Measurements from ENCODE around the gene LIPH. TPM values are rescaled to one million over a fixed set of nuclear protein-coding genes. Genes with fewer than 3 reads are reported as not detected.

The LIPH gene
- total RNA-seq, result 1 to 10 TPM in 1 of 9 donors, under 1 TPM in 8; 0.09 to 1.4 (median 0.48) TPM
- polyA plus RNA-seq, result under 1 TPM; 0.04 to 0.08 TPM
- long read RNA-seq, donor 1, result 0 reads
- long read RNA-seq, donor 2, full-length matches to known transcripts, result 1 of 1 reads
- long read RNA-seq, donor 2, partial matches to known transcripts, result 0 of 1 reads
- long read RNA-seq, donor 2, other reads (novel, unspliced or antisense), result 0 of 1 reads
- long read RNA-seq, donor 3, result 0 reads

DNA sequence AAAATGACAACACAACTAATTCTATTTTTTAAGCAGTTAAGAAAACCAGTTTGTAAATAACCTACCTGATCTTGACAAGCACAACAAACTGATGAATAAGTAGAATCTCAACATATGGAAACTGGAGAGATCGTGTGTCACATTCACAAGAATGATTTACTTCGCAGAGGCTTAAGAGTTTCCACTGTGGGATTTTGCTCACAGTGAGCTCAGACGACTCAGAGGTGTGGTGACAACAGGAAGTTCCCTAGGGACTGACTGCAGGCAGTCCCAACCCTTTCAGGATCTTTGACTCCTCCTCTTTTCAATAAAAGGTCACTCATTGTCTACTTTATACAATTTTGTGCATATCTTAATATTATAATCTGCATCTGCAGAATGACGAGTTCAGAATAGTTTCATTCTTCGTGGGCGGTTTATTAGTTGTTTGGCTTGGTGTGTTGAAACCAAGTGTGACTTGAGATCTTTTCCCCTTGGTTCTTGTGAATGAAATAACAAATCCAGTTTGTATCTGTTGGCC, at the start of gene LIPH:
Gene LIPH, minus strand, starts transcription at position 231 of the 520 bp plus-strand sequence. Its CDS starts 117 bp downstream, at position 114.
- Histone ChIP-seq H3K27ac (peak within 1 kb of the TSS in 1 of 12 donors; percentile 51), H3K36me3 (no peaks in the 10 kb centered on the region), H3K4me3 (peak within 1 kb of the TSS in 6 of 12 donors; percentile 11 to 37 (median 32)), H3K27me3 (no peaks in the 10 kb centered on the region), H3K4me1 (peaks cover 0 to 7% (median 0%) of the 10 kb centered on the region in 12 donors), H3K9me3 (no peaks in the 10 kb centered on the region)
- intact Hi-C loops (cut with DNase I), result loop anchor here in 3 of 10 donors (10.0 kb wide), 2 partner anchors 188 to 198 kb away; partner anchors contain the start of gene MAP3K13 (in 1 of the 3)
- no peak for TF ChIP-seq POLR2A (IDR thresholded peaks at IDR 0.05)
- TF ChIP-seq, protein P1, sequence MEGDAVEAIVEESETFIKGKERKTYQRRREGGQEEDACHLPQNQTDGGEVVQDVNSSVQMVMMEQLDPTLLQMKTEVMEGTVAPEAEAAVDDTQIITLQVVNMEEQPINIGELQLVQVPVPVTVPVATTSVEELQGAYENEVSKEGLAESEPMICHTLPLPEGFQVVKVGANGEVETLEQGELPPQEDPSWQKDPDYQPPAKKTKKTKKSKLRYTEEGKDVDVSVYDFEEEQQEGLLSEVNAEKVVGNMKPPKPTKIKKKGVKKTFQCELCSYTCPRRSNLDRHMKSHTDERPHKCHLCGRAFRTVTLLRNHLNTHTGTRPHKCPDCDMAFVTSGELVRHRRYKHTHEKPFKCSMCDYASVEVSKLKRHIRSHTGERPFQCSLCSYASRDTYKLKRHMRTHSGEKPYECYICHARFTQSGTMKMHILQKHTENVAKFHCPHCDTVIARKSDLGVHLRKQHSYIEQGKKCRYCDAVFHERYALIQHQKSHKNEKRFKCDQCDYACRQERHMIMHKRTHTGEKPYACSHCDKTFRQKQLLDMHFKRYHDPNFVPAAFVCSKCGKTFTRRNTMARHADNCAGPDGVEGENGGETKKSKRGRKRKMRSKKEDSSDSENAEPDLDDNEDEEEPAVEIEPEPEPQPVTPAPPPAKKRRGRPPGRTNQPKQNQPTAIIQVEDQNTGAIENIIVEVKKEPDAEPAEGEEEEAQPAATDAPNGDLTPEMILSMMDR (IDR thresholded peaks at IDR 0.05), result no peak
- ATAC-seq (no peak), DNase-seq (no peak)
- 36 to 46% (median 41%) methylated on average over 6 of the region's 6 CpGs for WGBS, 4 donors

DNA sequence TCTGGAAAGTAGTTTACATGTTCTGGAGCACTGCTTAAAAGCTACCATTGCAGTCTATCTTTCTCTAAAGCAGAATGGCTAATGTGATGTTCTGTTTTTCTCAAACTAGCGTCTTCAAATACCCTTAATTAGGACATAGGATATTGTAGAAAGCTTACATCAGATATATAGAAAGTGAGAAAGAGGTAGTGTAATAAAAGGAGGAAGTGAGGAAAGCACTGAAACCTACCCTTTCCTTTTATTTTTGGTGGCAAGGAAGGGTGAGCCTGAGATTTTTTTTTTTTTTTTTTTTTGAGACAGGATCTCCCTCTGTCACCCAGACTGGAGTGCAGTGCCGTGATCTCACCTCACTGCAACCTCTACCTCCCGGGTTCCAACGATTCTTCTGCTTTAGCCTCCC, 43.1 kb upstream of the LIPH start:
- DNase-seq, result no peak
- Histone ChIP-seq H3K36me3 (peaks cover 0 to 93% (median 74%) of the 10 kb centered on the region in 9 donors), H3K4me1 (peaks cover 0 to 8% (median 0%) of the 10 kb centered on the region in 12 donors), H3K27me3 (no peaks in the 10 kb centered on the region), H3K4me3 (no peak overlapping the region), H3K27ac (peak overlapping the region in 1 of 12 donors; percentile 35), H3K9me3 (no peaks in the 10 kb centered on the region)
- ATAC-seq, result no peak
- no peak for TF ChIP-seq POLR2A (IDR thresholded peaks at IDR 0.05)
- TF ChIP-seq, protein P1 (IDR thresholded peaks at IDR 0.05), result no peak
- intact Hi-C loops (cut with DNase I), result no loop called here
- 87 to 96% (median 93%) methylated on average over 4 of the region's 4 CpGs for WGBS, 4 donors

DNA sequence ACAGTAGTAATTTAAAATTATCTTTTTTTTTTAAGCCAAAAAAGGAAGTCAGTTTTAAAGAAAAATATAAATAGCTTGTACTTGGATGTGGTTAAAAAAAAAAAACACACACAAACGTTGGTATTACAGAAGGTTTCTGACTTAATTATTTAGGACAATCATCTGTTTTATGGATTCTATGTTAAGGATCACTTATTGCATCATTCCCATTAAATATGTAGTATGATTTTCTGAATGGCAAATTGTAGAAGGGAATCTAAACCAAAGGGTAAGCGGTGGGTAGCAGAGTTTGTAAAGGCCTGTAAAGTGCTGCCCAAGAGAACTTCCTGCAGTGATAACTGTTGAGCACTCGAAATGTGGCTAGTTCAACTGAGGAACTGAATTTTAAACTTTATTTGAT, 41.7 kb upstream of the LIPH start:
- Histone ChIP-seq H3K4me1 (peaks cover 0 to 11% (median 3%) of the 10 kb centered on the region in 12 donors), H3K27ac (no peak overlapping the region), H3K36me3 (peaks cover 0 to 84% (median 68%) of the 10 kb centered on the region in 9 donors), H3K9me3 (no peaks in the 10 kb centered on the region), H3K27me3 (no peaks in the 10 kb centered on the region), H3K4me3 (no peak overlapping the region)
- intact Hi-C loops (cut with DNase I), result no loop called here
- no peak for DNase-seq
- WGBS, 4 donors, result 71 to 77% (median 75%) methylated on average over 3 of the region's 3 CpGs
- no peak for ATAC-seq
- no peak for TF ChIP-seq POLR2A (IDR thresholded peaks at IDR 0.05)
- TF ChIP-seq, protein P1 (IDR thresholded peaks at IDR 0.05), result no peak

DNA sequence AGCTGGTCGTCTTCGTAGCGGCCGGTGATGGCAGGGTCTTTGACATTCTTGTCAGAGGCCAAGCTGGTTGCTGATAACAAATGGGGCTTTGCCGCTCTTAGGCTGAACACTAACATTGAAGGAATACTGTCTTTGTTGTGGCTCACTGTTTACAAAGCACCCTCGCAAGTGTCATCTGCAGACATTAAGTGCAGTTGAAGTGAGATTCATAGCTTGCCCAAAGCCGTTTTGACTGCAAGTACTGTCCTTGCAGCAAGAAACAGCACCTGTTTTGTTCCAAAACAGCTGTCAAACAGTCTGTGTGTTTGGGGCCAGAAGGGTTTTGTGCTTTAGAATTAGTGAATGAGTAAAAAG, 34.3 kb upstream of the LIPH start:
- ATAC-seq, result peak in 1 of 4 donors; percentile 1
- Histone ChIP-seq H3K27ac (peak overlapping the region; percentile 82 to 99 (median 92)), H3K4me3 (peak overlapping the region; percentile 64 to 99 (median 84)), H3K9me3 (no peaks in the 10 kb centered on the region), H3K36me3 (peaks cover 0 to 19% (median 13%) of the 10 kb centered on the region in 9 donors), H3K4me1 (peaks cover 0 to 38% (median 24%) of the 10 kb centered on the region in 12 donors), H3K27me3 (no peaks in the 10 kb centered on the region)
- intact Hi-C loops (cut with DNase I), result loop anchor here in 1 of 10 donors (2.0 kb wide), 1 partner anchor 88 kb away; the partner anchor contains the start of gene TMEM41A
- TF ChIP-seq POLR2A (IDR thresholded peaks at IDR 0.05), result no peak
- TF ChIP-seq, protein P1 (IDR thresholded peaks at IDR 0.05), result no peak
- no peak for DNase-seq
- 0 to 1% (median 0%) methylated on average over 2 to 7 of the region's 7 CpGs for WGBS, 4 donors
